HEK293 (cell line): Measurements from ENCODE around the gene TBPL1.

Source experiments
- GLIS1 ChIP-seq: fragments of 450-650 bp; formaldehyde crosslinking; IDR thresholded peaks from 2 replicates; pipeline ENCODE4 v1.5.1; 2016; ENCODE audit warnings: missing biosample characterization, missing genetic modification characterization
- SCRT2 ChIP-seq: fragments of 450-650 bp; formaldehyde crosslinking; IDR thresholded peaks from 2 replicates; pipeline ENCODE4 v1.5.1; 2016; ENCODE audit warnings: missing biosample characterization, missing genetic modification characterization
- ZNF140 ChIP-seq: fragments of 450-650 bp; formaldehyde crosslinking; IDR thresholded peaks from 2 replicates; pipeline ENCODE4 v1.5.1; 2016; ENCODE audit warnings: missing biosample characterization, missing genetic modification characterization
- ZNF521 ChIP-seq: fragments of 450-650 bp; formaldehyde crosslinking; IDR thresholded peaks from 2 replicates; pipeline ENCODE4 v1.5.1; 2017; ENCODE audit warnings: missing biosample characterization, mild to moderate bottlenecking, missing genetic modification characterization
- ZNF747 ChIP-seq: fragments of 450-650 bp; formaldehyde crosslinking; IDR thresholded peaks from 2 replicates; pipeline ENCODE4 v1.5.1; 2016; ENCODE audit warnings: missing biosample characterization, missing genetic modification characterization
- TF ChIP-seq, protein P1 (sequence below): fragments of 450-650 bp; formaldehyde crosslinking; IDR thresholded peaks from 2 replicates; pipeline ENCODE4 v1.5.1; 2016; ENCODE audit warnings: missing biosample characterization, missing genetic modification characterization, borderline replicate concordance
- TF ChIP-seq, protein P2 (sequence below): IDR thresholded peaks from 2 replicates; pipeline ENCODE4 v1.6.1; 2011; ENCODE audit warnings: mild to moderate bottlenecking, low read depth, low read length, borderline replicate concordance
- TF ChIP-seq, protein P3 (sequence below): fragments of 450-650 bp; formaldehyde crosslinking; IDR thresholded peaks from 2 replicates; pipeline ENCODE4 v1.5.1; 2016; ENCODE audit warnings: missing biosample characterization, missing genetic modification characterization
- TF ChIP-seq, protein P4 (sequence below): fragments of 450-650 bp; formaldehyde crosslinking; IDR thresholded peaks from 2 replicates; pipeline ENCODE4 v1.5.1; 2016; ENCODE audit warnings: missing biosample characterization, missing genetic modification characterization

DNA sequence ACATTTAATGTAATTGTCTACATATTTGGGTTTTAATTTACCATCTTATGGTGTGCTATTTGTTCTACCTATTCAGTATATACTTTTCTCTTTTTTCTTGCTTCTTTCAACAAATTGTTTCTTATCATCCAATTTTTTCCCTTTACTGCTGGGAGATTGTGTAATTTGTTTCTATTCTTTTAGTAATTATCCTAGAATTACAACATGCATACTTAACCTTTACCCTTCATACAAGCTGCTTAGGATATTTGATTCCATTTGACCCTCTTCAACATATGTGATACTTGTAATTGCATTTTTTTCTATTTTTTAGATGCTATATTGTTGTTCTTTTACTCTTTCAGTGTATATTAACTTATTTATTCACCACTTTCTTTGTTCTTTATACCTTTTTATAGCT, 15.1 kb upstream of the TBPL1 start:
- TF ChIP-seq GLIS1 (no peak), SCRT2 (tag by site-specific recombination) (no peak), ZNF747 (tag by site-specific recombination) (no peak), ZNF140 (tag by site-specific recombination) (no peak), ZNF521 (tag by site-specific recombination) (no peak)
- TF ChIP-seq, protein P1, sequence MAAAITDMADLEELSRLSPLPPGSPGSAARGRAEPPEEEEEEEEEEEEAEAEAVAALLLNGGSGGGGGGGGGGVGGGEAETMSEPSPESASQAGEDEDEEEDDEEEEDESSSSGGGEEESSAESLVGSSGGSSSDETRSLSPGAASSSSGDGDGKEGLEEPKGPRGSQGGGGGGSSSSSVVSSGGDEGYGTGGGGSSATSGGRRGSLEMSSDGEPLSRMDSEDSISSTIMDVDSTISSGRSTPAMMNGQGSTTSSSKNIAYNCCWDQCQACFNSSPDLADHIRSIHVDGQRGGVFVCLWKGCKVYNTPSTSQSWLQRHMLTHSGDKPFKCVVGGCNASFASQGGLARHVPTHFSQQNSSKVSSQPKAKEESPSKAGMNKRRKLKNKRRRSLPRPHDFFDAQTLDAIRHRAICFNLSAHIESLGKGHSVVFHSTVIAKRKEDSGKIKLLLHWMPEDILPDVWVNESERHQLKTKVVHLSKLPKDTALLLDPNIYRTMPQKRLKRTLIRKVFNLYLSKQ (tag by site-specific recombination) = no peak
- TF ChIP-seq, protein P2, sequence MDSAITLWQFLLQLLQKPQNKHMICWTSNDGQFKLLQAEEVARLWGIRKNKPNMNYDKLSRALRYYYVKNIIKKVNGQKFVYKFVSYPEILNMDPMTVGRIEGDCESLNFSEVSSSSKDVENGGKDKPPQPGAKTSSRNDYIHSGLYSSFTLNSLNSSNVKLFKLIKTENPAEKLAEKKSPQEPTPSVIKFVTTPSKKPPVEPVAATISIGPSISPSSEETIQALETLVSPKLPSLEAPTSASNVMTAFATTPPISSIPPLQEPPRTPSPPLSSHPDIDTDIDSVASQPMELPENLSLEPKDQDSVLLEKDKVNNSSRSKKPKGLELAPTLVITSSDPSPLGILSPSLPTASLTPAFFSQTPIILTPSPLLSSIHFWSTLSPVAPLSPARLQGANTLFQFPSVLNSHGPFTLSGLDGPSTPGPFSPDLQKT = no peak
- TF ChIP-seq, protein P3, sequence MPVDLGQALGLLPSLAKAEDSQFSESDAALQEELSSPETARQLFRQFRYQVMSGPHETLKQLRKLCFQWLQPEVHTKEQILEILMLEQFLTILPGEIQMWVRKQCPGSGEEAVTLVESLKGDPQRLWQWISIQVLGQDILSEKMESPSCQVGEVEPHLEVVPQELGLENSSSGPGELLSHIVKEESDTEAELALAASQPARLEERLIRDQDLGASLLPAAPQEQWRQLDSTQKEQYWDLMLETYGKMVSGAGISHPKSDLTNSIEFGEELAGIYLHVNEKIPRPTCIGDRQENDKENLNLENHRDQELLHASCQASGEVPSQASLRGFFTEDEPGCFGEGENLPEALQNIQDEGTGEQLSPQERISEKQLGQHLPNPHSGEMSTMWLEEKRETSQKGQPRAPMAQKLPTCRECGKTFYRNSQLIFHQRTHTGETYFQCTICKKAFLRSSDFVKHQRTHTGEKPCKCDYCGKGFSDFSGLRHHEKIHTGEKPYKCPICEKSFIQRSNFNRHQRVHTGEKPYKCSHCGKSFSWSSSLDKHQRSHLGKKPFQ = no peak
- TF ChIP-seq, protein P4, sequence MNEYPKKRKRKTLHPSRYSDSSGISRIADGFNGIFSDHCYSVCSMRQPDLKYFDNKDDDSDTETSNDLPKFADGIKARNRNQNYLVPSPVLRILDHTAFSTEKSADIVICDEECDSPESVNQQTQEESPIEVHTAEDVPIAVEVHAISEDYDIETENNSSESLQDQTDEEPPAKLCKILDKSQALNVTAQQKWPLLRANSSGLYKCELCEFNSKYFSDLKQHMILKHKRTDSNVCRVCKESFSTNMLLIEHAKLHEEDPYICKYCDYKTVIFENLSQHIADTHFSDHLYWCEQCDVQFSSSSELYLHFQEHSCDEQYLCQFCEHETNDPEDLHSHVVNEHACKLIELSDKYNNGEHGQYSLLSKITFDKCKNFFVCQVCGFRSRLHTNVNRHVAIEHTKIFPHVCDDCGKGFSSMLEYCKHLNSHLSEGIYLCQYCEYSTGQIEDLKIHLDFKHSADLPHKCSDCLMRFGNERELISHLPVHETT (tag by site-specific recombination) = no peak
